ENCODE measurements around the gene NDST1.

GRCh38 chr5:150554857-150555256, 46.9 kb downstream of the NDST1 start:
- TF ChIP-seq CTCF (IDR thresholded peaks at IDR 0.05; ENCODE audit: insufficient read depth, low read depth, low read length) (no peak), EZH2 (IDR thresholded peaks at IDR 0.05; ENCODE audit: insufficient read depth, low read length) (no peak)

All from astrocyte (in vitro differentiated cells and primary cell).